NCI-H2227 (cell line): Measurements from ENCODE around the gene GNB3.
"Not testable (repeated sequence)": the region's sequence is repeated elsewhere in the genome, so short reads cannot be mapped to it uniquely, and the experiment has no call there.

Experiments used
- DNase-seq: peaks from one replicate; lab custom pipeline; 2025; ENCODE audit not compliant: unreplicated experiment; lab: John Stamatoyannopoulos, UW

GNB3 gene

GRCh38 chr12:6874015-6874368 lies 33.3 kb downstream of the GNB3 start:
- not testable (repeated sequence) for DNase-seq

GRCh38 chr12:6879824-6880223 lies 39.1 kb downstream of the GNB3 start:
- DNase-seq, result not testable (repeated sequence)

GRCh38 chr12:6883252-6883651 lies 42.5 kb downstream of the GNB3 start:
- no peak for DNase-seq

- no peak for DNase-seq
Observed at GRCh38 chr12:6883683-6884082, 43.0 kb downstream of the GNB3 start.

GRCh38 chr12:6884539-6884938 lies 43.8 kb downstream of the GNB3 start:
- no peak for DNase-seq

- DNase-seq, result not testable (repeated sequence)
Observed at GRCh38 chr12:6886206-6886999, 45.7 kb downstream of the GNB3 start.

- DNase-seq, result no peak
Observed at GRCh38 chr12:6887460-6887859, 46.7 kb downstream of the GNB3 start.

GRCh38 chr12:6888360-6888759 lies 47.6 kb downstream of the GNB3 start:
- DNase-seq, result no peak

- DNase-seq, result not testable (repeated sequence)
Observed at GRCh38 chr12:6888794-6889193, 48.1 kb downstream of the GNB3 start.

GRCh38 chr12:6889775-6890573 lies 49.2 kb downstream of the GNB3 start:
- DNase-seq, result not testable (repeated sequence)

- DNase-seq, result peak; percentile 97
Observed at GRCh38 chr12:6890789-6891645, 50.3 kb downstream of the GNB3 start.

GRCh38 chr12:6891646-6892001 lies 50.9 kb downstream of the GNB3 start:
- DNase-seq, result no peak

GRCh38 chr12:6892683-6893082 lies 52.0 kb downstream of the GNB3 start:
- not testable (repeated sequence) for DNase-seq

- no peak for DNase-seq
Observed at GRCh38 chr12:6894321-6894720, 53.6 kb downstream of the GNB3 start.
